NB4 (cell line): Measurements from ENCODE around the gene MAFF.
A peak's percentile ranks its signal among the peaks of the same experiment; 100 is the strongest.
"Not testable (repeated sequence)": the region's sequence is repeated elsewhere in the genome, so short reads cannot be mapped to it uniquely, and the experiment has no call there.

Experiments
- DNase-seq: peaks from one replicate; pipeline ENCODE4 v3.0.0; 2010; ENCODE audit warnings: low read depth
- H3K4me3 ChIP-seq: one replicate; pipeline ENCODE4 v1.5.1; 2011; ENCODE audit warnings: mild to moderate bottlenecking, low read depth, low read length, moderate library complexity
- MAX ChIP-seq: IDR thresholded peaks from 2 replicates; pipeline ENCODE4 v1.6.1; 2011; ENCODE audit warnings: low read depth, low read length
- MYC ChIP-seq: IDR thresholded peaks from 2 replicates; pipeline ENCODE4 v1.6.1; 2011; ENCODE audit warnings: low read depth, low read length
- POLR2A ChIP-seq: IDR thresholded peaks from 2 replicates; pipeline ENCODE4 v1.6.1; 2011; ENCODE audit warnings: mild to moderate bottlenecking; ENCODE audit not compliant: insufficient read length; ENCODE audit errors: extremely low read depth
- TF ChIP-seq, protein P1 (sequence below): IDR thresholded peaks from one replicate; pipeline ENCODE4 v1.5.1; 2012; ENCODE audit warnings: low read depth, low read length

The MAFF gene

GRCh38 chr22:38175206-38176118 is 26.3 kb upstream of the MAFF start:
- TF ChIP-seq POLR2A (no peak), MAX (no peak), MYC (no peak)
- TF ChIP-seq, protein P1, sequence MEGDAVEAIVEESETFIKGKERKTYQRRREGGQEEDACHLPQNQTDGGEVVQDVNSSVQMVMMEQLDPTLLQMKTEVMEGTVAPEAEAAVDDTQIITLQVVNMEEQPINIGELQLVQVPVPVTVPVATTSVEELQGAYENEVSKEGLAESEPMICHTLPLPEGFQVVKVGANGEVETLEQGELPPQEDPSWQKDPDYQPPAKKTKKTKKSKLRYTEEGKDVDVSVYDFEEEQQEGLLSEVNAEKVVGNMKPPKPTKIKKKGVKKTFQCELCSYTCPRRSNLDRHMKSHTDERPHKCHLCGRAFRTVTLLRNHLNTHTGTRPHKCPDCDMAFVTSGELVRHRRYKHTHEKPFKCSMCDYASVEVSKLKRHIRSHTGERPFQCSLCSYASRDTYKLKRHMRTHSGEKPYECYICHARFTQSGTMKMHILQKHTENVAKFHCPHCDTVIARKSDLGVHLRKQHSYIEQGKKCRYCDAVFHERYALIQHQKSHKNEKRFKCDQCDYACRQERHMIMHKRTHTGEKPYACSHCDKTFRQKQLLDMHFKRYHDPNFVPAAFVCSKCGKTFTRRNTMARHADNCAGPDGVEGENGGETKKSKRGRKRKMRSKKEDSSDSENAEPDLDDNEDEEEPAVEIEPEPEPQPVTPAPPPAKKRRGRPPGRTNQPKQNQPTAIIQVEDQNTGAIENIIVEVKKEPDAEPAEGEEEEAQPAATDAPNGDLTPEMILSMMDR = no peak
- no peak for DNase-seq
- H3K4me3 ChIP-seq = no peak overlapping the region

DNA sequence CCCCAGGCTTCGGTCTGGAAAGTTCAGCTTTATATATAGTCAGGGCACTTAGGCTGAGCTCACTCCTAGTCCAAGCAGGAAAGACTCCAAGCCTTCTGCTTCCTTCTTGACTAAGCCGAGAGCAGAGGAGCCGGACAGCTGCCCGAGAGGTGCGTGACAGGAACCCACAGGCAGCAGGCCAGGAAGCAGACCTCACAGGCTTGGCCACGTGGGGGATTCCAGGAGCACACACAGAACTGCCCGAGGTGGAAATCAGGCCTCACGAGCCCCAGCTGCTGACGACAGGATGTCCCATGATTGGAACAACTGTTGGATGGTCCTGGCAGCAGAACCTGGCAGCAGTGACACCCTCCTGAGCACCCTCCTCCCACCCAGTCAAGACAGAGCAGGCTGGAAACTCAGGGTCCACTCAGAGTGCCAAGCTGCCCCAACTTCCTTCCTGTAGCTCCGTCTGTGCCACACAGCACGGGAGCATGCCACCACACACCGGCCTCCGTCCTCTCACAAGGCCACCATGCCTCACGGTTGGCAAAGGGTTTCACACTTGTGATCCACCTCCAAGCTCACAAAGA is 25.5 kb upstream of the MAFF start:
- no peak for DNase-seq
- H3K4me3 ChIP-seq = no peak overlapping the region
- TF ChIP-seq MAX (no peak), POLR2A (no peak)
- TF ChIP-seq, protein P1 = no peak

DNA sequence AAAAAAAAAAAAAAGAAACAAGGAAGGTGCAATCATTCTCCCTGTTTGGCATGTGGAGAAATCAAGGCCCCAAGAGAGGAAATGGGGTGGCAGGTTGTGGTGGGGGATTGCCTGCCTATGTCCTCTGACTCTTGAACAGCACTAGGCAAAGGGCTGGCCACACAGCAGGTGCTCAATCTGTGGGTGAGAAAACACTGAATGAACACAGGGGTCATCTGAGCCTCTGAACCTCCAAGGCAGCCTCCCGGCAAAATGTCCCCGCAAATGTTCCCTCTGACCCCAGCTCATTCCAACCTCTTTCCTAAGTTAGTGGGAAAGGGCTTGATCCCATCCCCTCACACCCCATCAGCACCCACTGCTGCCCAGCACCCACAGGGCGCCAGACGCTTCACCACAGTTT is 24.8 kb upstream of the MAFF start:
- DNase-seq = peak; percentile 67
- no peak overlapping the region for H3K4me3 ChIP-seq
- TF ChIP-seq POLR2A (no peak), MAX (no peak), MYC (no peak)
- TF ChIP-seq, protein P1 = no peak

DNA sequence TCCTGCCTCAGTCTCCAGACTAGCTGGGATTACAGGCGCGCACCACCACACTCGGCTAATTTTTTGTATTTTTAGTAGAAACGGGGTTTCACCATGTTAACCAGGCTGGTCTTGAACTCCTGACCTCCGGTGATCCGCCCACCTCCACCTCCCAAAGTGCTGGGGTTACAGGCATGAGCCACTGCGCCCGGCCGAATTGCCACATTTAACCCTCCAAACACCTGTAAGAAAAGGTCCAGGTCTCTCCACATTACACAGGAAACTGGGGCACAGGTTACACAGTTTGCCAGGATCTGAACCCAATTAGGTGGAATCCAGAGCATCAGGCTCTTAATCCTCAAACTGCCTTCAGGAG is 24.2 kb upstream of the MAFF start:
- DNase-seq, H3K4me3 ChIP-seq: not testable (repeated sequence)

GRCh38 chr22:38177926-38178604 is 23.7 kb upstream of the MAFF start:
- TF ChIP-seq, protein P1 = no peak
- TF ChIP-seq MYC = no peak
- no peak overlapping the region for H3K4me3 ChIP-seq
- peak; percentile 50 for DNase-seq

DNA sequence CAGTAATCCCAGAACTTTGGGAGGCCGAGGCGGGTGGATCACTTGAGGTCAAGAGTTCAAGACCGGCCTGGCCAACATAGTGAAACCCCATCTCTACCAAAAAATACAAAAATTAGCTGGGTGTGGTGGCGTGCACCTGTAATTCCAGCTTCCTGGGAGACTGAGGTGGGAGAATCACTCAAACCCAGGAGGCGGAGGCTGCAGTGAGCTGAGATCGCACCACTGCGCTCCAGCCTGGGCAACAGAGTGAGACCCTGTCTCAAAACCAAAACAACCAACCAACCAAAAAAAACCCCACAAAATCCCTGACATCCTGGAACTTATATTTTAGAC is 23.2 kb upstream of the MAFF start:
- not testable (repeated sequence) for DNase-seq, H3K4me3 ChIP-seq

DNA sequence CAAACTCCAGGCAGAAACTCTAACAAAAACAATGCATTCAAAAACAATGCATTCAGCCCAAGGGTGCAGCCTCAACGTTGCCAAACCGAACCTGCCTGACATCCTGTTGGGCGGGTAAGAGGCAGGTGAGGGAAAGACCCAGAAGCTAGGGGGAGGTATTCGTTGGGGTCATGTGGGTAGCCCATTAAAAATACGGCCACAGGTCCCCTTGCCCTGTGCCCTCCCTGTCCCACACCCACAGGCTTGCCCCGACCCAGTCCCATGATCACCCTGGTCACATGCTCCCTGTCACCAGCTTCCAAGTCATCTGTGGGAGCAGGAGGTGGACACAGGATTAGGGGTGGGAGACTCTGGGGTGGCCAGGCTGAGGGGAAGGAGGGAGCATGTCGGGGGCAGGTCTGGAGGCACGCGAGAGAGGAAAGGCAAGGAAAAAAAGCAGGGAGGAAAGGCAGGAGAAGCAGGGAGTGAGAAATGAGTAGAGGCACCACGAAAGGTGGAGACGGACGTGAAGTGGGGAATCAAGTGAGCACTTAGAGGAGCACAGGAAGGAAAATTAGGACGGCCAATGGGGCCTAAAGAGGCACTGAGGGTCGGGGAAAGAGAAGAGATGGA is 20.8 kb upstream of the MAFF start:
- peak overlapping the region; percentile 76 for H3K4me3 ChIP-seq
- DNase-seq = no peak
- no peak for TF ChIP-seq MYC
- no peak for TF ChIP-seq MAX
- TF ChIP-seq, protein P1 = no peak
- TF ChIP-seq POLR2A = no peak
